Neural cell (in vitro differentiated cells): Measurements from ENCODE around the gene ME3. TPM values are rescaled to one million over a fixed set of nuclear protein-coding genes. Genes with fewer than 3 reads are reported as not detected.

Experiments used
- H2AFZ ChIP-seq: fragments of 200-600, 300-800 bp; sonication (generic), shearing (Covaris generic); 2 replicates; pipeline ENCODE4 v1.6.0; 2014; ENCODE audit warnings: low read depth, mild to moderate bottlenecking, antibody characterized with exemption, low read length, moderate library complexity
- H3F3A ChIP-seq: fragments of 200-600 bp; shearing (Covaris generic); 2 replicates; pipeline ENCODE4 v1.6.1; 2016; ENCODE audit warnings: mild to moderate bottlenecking, moderate library complexity, mixed read lengths, antibody characterized with exemption, low read length; ENCODE audit not compliant: insufficient read depth, poor library complexity, severe bottlenecking
- H3K27ac ChIP-seq: fragments of 200-600, 300-800 bp; sonication (generic), shearing (Covaris generic); 2 replicates; pipeline ENCODE4 v1.5.1; 2014; ENCODE audit warnings: mild to moderate bottlenecking, low read length, moderate library complexity
- H3K27me3 ChIP-seq: fragments of 300-800, 200-600 bp; sonication (generic), shearing (Covaris generic); 2 replicates; pipeline ENCODE4 v1.6.0; 2014; ENCODE audit warnings: mild to moderate bottlenecking, low read depth, low read length, moderate library complexity; ENCODE audit not compliant: insufficient read depth
- H3K36me3 ChIP-seq: fragments of 300-800, 200-600 bp; sonication (generic), shearing (Covaris generic); 2 replicates; pipeline ENCODE4 v1.5.1; 2014; ENCODE audit warnings: mild to moderate bottlenecking, antibody characterized with exemption, low read length, moderate library complexity; ENCODE audit not compliant: insufficient read depth
- H3K4me2 ChIP-seq: fragments of 300-800, 200-600 bp; sonication (generic), shearing (Covaris generic); 2 replicates; pipeline ENCODE4 v1.6.0; 2014; ENCODE audit warnings: mild to moderate bottlenecking, low read length
- H3K4me3 ChIP-seq: fragments of 300-800, 200-600 bp; sonication (generic), shearing (Covaris generic); 2 replicates; pipeline ENCODE4 v1.5.1; 2014; ENCODE audit warnings: mild to moderate bottlenecking, low read length, moderate library complexity
- H3K79me2 ChIP-seq: fragments of 200-600 bp; shearing (Covaris generic); replicated peaks from 2 replicates; pipeline ENCODE4 v1.6.0; 2014; ENCODE audit warnings: mild to moderate bottlenecking, low read length, moderate library complexity; ENCODE audit not compliant: insufficient read depth
- H3K9ac ChIP-seq: fragments of 300-800, 200-600 bp; sonication (generic), shearing (Covaris generic); 2 replicates; pipeline ENCODE4 v1.6.1; 2016; ENCODE audit warnings: mild to moderate bottlenecking, low read length, mixed read lengths
- H3K9me2 ChIP-seq: fragments of 200-600 bp; shearing (Covaris generic); 2 replicates; pipeline ENCODE4 v1.6.1; 2016; ENCODE audit warnings: mild to moderate bottlenecking, low read length, mixed read lengths; ENCODE audit not compliant: insufficient read depth
- H3K9me3 ChIP-seq: fragments of 200-600, 300-800 bp; sonication (generic), shearing (Covaris generic); 2 replicates; pipeline ENCODE4 v1.6.1; 2016; ENCODE audit warnings: mild to moderate bottlenecking, mixed run types, low read length, moderate library complexity, mixed read lengths
- H4K20me1 ChIP-seq: fragments of 200-600 bp; shearing (Covaris generic); 2 replicates; pipeline ENCODE4 v1.6.1; 2016; ENCODE audit warnings: mild to moderate bottlenecking, mixed run types; ENCODE audit not compliant: insufficient read depth
- CTCF ChIP-seq: fragments of 450-650 bp; IDR thresholded peaks from 2 replicates; pipeline ENCODE4 v1.5.1; 2014; ENCODE audit warnings: antibody characterized with exemption, mild to moderate bottlenecking, moderate library complexity; ENCODE audit not compliant: poor library complexity, severe bottlenecking
- EP300 ChIP-seq: fragments of 450-650 bp; conservative IDR thresholded peaks from 2 replicates; pipeline ENCODE4 v1.6.1; 2014; ENCODE audit warnings: antibody characterized with exemption, mild to moderate bottlenecking, moderate library complexity; ENCODE audit not compliant: poor library complexity, severe bottlenecking
- EZH2 ChIP-seq: fragments of 200-600, 300-800 bp; shearing (Covaris generic), sonication (generic); IDR thresholded peaks from 2 replicates; pipeline ENCODE4 v1.6.1; 2014; ENCODE audit warnings: antibody characterized with exemption, low read length, borderline replicate concordance, mild to moderate bottlenecking; ENCODE audit not compliant: insufficient read depth, poor library complexity, severe bottlenecking
- MXI1 ChIP-seq: fragments of 450-650 bp; conservative IDR thresholded peaks from 2 replicates; pipeline ENCODE4 v1.6.1; 2014; ENCODE audit warnings: antibody characterized with exemption, mild to moderate bottlenecking; ENCODE audit not compliant: poor library complexity, severe bottlenecking
- POLR2AphosphoS5 ChIP-seq: IDR thresholded peaks from 2 replicates; pipeline ENCODE4 v1.6.1; 2012
- RAD21 ChIP-seq: fragments of 450-650 bp; conservative IDR thresholded peaks from 2 replicates; pipeline ENCODE4 v1.6.1; 2014; ENCODE audit warnings: antibody characterized with exemption, mild to moderate bottlenecking, moderate library complexity
- REST ChIP-seq: IDR thresholded peaks from 2 replicates; pipeline ENCODE4 v1.6.1; 2012; ENCODE audit warnings: borderline replicate concordance
- SMC3 ChIP-seq: fragments of 450-650 bp; conservative IDR thresholded peaks from 2 replicates; pipeline ENCODE4 v1.6.1; 2014; ENCODE audit warnings: antibody characterized with exemption, mild to moderate bottlenecking, moderate library complexity; ENCODE audit not compliant: poor library complexity
- TAF1 ChIP-seq: IDR thresholded peaks from 2 replicates; pipeline ENCODE4 v1.6.1; 2012; ENCODE audit warnings: low read depth
- polyA plus RNA-seq: library from polyadenylated mRNA; depleted of rRNA; stranded (reverse); fragments of >200 nt; gene quantifications from 2 replicates; pipeline ENCODE4 v1.2.3, GENCODE V29; 2014

Gene ME3
- polyA plus RNA-seq, 1 donor from 2014 or later, result 2.1 TPM

- TF ChIP-seq CTCF (no peak), EP300 (no peak), REST (no peak), RAD21 (no peak), MXI1 (no peak), EZH2 (no peak), POLR2AphosphoS5 (no peak), TAF1 (no peak), SMC3 (no peak)
- Histone ChIP-seq H3K4me3 (no peak overlapping the region), H3K9me2 (no peaks in the 10 kb centered on the region), H2AFZ (no peak overlapping the region), H3K27ac (no peak overlapping the region), H4K20me1 (no peaks in the 10 kb centered on the region), H3F3A (no peaks in the 10 kb centered on the region), H3K36me3 (no peaks in the 10 kb centered on the region), H3K27me3 (no peaks in the 10 kb centered on the region), H3K9me3 (no peaks in the 10 kb centered on the region), H3K79me2 (no peaks in the 10 kb centered on the region), H3K4me2 (no peak overlapping the region), H3K9ac (no peak overlapping the region)
These were observed 209.3 kb downstream of the ME3 start for GRCh38 chr11:86463120-86463519.

- Histone ChIP-seq H2AFZ (no peak overlapping the region), H3K4me2 (no peak overlapping the region), H3K9me2 (no peaks in the 10 kb centered on the region), H3F3A (no peaks in the 10 kb centered on the region), H4K20me1 (no peaks in the 10 kb centered on the region), H3K36me3 (no peaks in the 10 kb centered on the region), H3K9me3 (no peaks in the 10 kb centered on the region), H3K9ac (no peak overlapping the region), H3K27me3 (no peaks in the 10 kb centered on the region), H3K27ac (no peak overlapping the region), H3K79me2 (no peaks in the 10 kb centered on the region), H3K4me3 (no peak overlapping the region)
- TF ChIP-seq CTCF (no peak), TAF1 (no peak), REST (no peak), MXI1 (no peak), EZH2 (no peak), POLR2AphosphoS5 (no peak), SMC3 (no peak), RAD21 (no peak), EP300 (no peak)
These were observed 210.5 kb downstream of the ME3 start for GRCh38 chr11:86461892-86462291.
